ENCODE results near the gene SLC44A4.
"Not testable (repeated sequence)": the region's sequence is repeated elsewhere in the genome, so short reads cannot be mapped to it uniquely, and the experiment has no call there.

SLC44A4 gene

DNA sequence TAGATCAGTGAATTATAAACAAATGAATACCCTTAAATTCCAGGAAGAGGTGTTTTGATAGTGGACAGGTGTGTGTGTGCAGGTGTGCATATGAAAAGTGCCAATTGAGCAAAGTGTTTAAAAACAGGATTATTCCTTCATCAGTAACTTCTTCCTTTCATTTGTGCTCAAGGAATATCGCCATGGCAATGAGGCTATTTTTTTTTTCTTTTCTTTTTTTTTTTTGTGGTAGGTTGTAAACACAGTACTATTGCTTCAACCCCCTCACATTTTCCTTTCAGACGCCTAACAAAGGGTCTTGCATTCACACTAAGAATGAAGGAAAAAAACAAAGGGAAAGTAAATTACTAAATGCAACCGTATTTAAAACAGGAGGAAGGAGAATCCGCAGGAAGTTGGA is 53.2 kb downstream of the SLC44A4 start:
- no peak for DNase-seq

DNA sequence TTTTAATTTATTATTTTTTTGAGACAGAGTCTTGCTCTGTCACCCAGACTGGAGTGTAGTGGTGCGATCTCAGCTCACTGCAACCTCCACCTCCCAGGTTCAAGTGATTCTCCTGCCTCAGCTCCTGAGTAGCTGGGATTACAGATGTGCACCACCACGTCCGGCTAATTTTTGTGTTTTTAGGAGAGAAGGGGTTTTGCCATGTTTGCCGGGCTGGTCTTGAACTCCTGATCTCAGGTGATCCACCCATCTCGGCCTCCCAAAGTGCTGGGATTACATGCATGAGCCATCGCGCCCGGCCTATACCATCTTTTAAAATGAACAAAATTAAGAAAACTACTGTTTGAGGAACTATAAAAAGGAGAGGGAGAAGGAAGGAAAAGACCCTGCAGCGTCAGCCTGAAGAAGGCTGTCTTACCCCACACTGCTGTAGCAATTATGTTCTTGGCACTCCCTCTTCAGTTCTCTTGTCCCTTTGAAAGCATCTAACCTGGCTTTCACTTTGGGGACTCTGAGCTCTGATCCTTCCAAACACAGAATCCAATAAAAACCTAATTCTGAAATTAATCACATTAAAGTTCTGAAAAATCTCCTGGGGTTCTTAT is 55.1 kb downstream of the SLC44A4 start:
- not testable (repeated sequence) for DNase-seq

DNA sequence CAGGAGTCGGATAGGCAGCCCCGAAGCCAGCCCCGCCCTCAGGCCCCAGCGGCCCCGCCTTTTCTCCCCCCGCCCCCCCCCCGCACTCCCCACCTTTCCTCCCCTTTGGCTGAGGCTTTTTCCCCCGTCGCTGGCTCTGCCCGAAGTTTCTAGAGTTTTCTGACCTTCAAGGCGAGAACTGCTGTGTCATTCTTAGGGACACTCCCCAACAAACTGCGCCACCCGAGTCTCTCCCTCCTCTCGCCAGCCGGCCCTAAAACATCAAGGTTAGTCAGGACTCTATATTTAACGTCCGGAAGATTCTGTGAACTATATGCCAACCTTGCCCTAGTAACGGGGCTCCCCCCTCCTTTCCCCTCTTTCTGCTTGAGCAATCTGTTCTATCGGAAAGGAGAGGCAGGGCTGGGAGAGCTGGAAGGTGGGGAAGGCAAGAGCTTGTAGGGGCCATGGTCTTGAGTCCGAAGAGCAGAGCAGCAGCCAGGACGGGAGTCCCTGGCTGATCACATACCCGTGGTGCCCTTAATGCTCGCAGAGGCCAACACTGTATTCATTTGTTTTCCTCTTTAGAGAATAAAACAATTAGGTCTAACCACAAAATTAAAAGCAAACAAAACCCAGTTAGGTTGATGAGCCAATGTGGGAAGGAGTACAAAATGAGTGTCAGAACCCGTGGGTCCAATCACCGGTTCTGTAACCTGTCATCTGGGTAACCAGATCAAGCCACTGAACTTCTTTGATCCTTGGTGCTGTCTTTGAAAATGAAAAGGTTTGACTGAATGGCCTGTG is 56.6 kb downstream of the SLC44A4 start:
- peak; percentile 84 to 89 for DNase-seq

DNA sequence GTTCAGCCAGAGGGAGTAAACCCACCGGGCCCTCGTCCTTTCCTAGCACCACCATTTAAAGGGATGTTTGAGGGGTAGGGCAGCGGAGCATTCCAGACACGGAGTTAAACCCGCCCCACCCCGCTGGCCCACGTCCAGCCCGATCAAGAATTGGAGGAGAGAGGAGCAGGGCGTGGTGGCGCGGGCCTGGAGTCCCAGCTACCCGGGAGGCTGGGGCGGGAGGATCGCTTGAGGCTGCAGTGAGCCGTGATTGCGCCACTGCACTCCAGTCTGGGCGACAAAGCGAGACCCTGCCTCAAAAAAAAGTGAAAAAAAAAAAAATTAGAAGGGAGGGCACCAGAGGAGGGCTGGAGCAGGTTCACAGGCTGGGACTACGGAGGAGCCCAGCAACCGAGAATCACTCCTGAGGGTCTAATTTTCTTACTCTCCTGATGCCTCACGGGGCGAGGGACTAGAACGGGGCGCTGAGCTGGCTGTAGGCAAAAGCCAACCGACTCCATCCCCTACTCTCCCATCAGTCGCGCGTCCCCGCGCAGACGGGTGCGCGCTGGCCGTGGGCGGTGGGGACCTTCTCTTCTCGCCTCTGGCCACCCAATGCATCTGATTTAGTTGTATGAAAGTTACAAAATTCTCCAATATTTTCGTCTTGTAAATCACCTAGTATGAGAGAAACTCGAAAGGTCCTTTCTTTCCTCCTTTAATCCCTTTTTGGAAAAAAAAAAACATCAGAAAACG is 57.3 kb downstream of the SLC44A4 start:
- peak; percentile 74 to 89 for DNase-seq

DNA sequence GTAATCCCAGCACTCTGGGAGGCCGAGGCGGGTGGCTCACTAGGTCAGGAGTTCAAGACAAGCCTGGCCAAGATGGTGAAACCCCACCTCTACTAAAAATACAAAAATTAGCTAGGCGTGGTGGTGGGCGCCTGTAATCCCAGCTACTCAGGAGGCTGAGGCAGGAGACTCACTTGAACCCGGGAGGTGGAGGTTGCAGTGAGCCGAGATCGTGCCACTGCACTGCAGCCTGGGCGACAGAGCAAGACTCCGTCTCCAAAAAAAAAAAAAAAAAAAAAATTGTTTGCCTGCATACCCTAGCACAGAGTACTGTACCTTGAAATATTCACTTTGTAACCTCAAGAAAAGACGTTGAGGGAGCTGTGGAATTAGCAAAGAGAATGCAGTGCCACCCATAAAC is 58.4 kb downstream of the SLC44A4 start:
- not testable (repeated sequence) for DNase-seq

DNA sequence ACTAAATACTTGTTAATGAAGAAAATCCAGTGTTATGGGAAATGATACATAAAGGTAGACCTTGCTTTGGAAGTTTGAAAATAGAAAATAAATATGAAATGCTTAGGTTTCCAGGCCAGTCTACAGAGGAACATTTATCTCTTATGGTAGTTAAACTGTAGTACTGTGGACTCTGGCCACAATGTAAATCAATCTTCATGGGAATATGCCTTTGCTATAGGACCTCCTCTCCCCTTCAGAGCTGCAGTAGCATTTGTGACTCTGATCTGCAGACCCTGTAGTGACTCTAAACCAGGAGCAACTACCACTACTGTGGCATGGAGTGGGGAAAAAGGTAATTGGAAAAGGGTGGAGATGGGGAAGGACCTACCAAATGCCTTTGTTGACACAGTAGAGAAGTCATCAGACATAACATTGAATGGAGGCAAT is 58.9 kb downstream of the SLC44A4 start:
- no peak for DNase-seq

DNA sequence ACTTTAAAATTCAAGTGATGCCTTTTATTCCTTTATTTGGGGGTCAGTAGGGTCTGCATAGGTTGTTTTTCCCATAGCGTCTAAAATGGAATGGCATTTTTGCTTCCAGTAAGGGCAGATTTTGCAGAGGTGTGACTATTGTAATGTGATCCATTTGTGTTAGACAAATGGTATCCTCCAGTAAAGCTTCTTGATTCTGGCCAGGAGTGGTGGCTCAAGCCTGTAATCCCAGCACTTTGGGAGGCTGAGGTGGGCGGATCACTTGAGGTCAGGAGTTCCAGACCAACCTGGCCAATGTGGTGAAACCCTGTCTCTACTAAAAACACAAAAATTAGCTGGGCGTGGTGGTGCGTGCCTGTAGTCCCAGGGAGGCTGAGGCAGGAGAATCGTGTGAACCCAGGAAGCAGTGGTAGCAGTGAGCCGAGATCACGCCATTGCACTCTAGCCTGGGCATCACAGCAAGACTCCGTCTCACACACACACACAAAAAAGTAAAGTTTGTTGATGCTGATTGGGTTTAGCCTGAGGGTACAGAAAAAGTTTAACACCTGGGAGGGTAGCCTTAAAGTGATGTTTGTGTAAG is 60.8 kb downstream of the SLC44A4 start:
- DNase-seq, result peak in 1 of 2 donors; percentile 63

DNA sequence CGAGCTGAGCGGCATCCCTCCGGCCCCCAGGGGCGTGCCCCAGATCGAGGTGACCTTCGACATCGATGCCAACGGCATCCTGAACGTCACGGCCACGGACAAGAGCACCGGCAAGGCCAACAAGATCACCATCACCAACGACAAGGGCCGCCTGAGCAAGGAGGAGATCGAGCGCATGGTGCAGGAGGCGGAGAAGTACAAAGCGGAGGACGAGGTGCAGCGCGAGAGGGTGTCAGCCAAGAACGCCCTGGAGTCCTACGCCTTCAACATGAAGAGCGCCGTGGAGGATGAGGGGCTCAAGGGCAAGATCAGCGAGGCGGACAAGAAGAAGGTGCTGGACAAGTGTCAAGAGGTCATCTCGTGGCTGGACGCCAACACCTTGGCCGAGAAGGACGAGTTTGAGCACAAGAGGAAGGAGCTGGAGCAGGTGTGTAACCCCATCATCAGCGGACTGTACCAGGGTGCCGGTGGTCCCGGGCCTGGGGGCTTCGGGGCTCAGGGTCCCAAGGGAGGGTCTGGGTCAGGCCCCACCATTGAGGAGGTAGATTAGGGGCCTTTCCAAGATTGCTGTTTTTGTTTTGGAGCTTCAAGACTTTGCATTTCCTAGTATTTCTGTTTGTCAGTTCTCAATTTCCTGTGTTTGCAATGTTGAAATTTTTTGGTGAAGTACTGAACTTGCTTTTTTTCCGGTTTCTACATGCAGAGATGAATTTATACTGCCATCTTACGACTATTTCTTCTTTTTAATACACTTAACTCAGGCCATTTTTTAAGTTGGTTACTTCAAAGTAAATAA is 61.5 kb downstream of the SLC44A4 start:
- DNase-seq, result peak; percentile 47 to 75

DNA sequence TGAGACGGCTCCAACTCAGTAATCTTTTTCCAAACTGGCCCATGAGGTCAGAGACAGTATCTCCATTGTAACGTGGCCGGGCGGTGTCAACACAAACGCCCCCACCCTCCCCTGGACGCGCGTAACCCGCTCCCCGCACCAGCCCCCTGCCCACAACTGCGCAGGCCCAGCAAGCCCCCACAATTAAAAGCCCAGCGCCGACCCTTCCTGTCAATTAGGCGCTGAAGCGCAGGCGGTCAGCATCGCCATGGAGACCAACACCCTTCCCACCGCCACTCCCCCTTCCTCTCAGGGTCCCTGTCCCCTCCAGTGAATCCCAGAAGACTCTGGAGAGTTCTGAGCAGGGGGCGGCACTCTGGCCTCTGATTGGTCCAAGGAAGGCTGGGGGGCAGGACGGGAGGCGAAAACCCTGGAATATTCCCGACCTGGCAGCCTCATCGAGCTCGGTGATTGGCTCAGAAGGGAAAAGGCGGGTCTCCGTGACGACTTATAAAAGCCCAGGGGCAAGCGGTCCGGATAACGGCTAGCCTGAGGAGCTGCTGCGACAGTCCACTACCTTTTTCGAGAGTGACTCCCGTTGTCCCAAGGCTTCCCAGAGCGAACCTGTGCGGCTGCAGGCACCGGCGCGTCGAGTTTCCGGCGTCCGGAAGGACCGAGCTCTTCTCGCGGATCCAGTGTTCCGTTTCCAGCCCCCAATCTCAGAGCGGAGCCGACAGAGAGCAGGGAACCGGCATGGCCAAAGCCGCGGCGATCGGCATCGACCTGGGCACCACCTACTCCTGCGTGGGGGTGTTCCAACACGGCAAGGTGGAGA is 63.6 kb downstream of the SLC44A4 start, which contains the start of the genes HSPA1A and HSPA1L:
Gene HSPA1A, plus strand, starts transcription at position 519 of the 814 bp plus-strand sequence. Its CDS starts 214 bp downstream, at position 733.
Gene HSPA1L, minus strand, starts transcription at position 259 of the 814 bp plus-strand sequence. CDS start 3,311 bp downstream, outside the sequence.
- peak; percentile 96 for DNase-seq

DNA sequence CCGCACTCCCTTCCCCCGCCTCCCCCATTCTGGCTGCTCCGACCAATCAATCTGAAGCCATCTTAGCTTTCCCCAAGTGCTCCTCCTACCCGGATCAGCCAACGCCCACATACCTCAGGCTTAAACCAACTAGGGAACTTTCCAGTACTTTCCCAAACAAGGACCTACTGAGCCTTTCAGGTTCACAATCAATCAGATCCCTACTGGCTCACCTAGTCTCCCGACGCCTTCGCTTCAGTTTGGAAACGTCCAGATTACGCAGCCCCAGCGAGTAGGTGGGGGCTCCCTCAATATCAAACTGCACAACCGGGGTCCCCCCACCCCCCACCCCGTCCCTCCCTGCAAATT is 64.1 kb downstream of the SLC44A4 start:
- peak; percentile 95 to 98 for DNase-seq

DNA sequence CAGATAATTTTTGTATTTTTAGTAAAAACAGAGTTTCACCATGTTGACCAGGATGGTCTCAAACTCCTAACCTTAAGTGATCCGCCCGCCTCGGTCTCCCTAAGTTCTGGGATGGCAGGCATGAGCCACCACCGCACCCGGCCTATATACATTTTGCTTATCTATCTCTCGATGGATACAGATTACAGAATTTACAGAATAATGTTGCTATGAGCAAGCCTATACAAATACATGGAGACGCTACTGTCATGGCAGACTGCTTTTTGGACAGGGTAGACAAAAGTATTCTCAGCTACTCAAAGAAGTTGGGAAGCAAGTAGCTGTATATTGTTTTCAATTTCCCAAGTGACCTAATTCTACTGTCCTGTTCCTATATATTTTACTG is 65.3 kb downstream of the SLC44A4 start:
- no peak for DNase-seq
